Hepatic stellate cell (primary cell): ENCODE data around the gene RTP4.
A peak's percentile ranks its signal among the peaks of the same experiment; 100 is the strongest.

ENCODE experiments used
- DNase-seq: peaks from one replicate; pipeline ENCODE4 v3.0.0; 2011; ENCODE audit warnings: low spot score

The RTP4 gene

GRCh38 chr3:187368251-187369088 is at the start of gene RTP4:
Gene RTP4, plus strand, starts transcription at chr3:187368385. Its CDS starts 57 bp downstream, at chr3:187368442.
- DNase-seq, result peak; percentile 43

GRCh38 chr3:187318819-187319616 is 49.2 kb upstream of the RTP4 start:
- DNase-seq, result peak; percentile 42

GRCh38 chr3:187319699-187320302 is 48.4 kb upstream of the RTP4 start:
- peak; percentile 64 for DNase-seq

GRCh38 chr3:187321766-187322165 is 46.4 kb upstream of the RTP4 start:
- no peak for DNase-seq

GRCh38 chr3:187322291-187322690 is 45.9 kb upstream of the RTP4 start:
- no peak for DNase-seq

- no peak for DNase-seq
These were observed 45.1 kb upstream of the RTP4 start for GRCh38 chr3:187323091-187323490.

- no peak for DNase-seq
These were observed 42.6 kb upstream of the RTP4 start for GRCh38 chr3:187325632-187326031.

GRCh38 chr3:187327845-187328244 is 40.3 kb upstream of the RTP4 start:
- DNase-seq, result no peak

- DNase-seq, result no peak
These were observed 39.5 kb upstream of the RTP4 start for GRCh38 chr3:187328691-187329090.

GRCh38 chr3:187334904-187335303 is 33.3 kb upstream of the RTP4 start:
- DNase-seq, result no peak

- DNase-seq, result no peak
These were observed 31.9 kb upstream of the RTP4 start for GRCh38 chr3:187336322-187336721.

- no peak for DNase-seq
These were observed 27.6 kb upstream of the RTP4 start for GRCh38 chr3:187340578-187340977.

- DNase-seq, result no peak
These were observed 25.9 kb upstream of the RTP4 start for GRCh38 chr3:187342255-187342654.

- DNase-seq, result no peak
These were observed 24.5 kb upstream of the RTP4 start for GRCh38 chr3:187343670-187344069.

- no peak for DNase-seq
These were observed 15.3 kb upstream of the RTP4 start for GRCh38 chr3:187352581-187353575.

GRCh38 chr3:187358068-187358467 is 10.1 kb upstream of the RTP4 start:
- DNase-seq, result no peak

GRCh38 chr3:187359798-187360486 is 8.2 kb upstream of the RTP4 start:
- DNase-seq, result no peak

- no peak for DNase-seq
These were observed 7.6 kb upstream of the RTP4 start for GRCh38 chr3:187360596-187360995.

- no peak for DNase-seq
These were observed 6.3 kb upstream of the RTP4 start for GRCh38 chr3:187361835-187362234.

- no peak for DNase-seq
These were observed 553 bp upstream of the RTP4 start for GRCh38 chr3:187367561-187368103.

- peak; percentile 9 for DNase-seq
These were observed 883 bp downstream of the RTP4 start for GRCh38 chr3:187369089-187369447.
